Cardiac muscle cell (in vitro differentiated cells and primary cell): ENCODE measurements around the gene NUDT4B. TPM values are rescaled to one million over a fixed set of nuclear protein-coding genes. Genes with fewer than 3 reads are reported as not detected.
"Not testable (repeated sequence)": the region's sequence is repeated elsewhere in the genome, so short reads cannot be mapped to it uniquely, and the experiment has no call there.

Experiments used
- DNase-seq, 2 donors: peaks; one replicate each; pipeline versions ENCODE4 v3.0.0 to v3.0.0-alpha.2; 2010 to 2017; ENCODE audit warnings: low read depth in 1 of 2, low spot score in 1 of 2
- H3K27ac ChIP-seq: fragments of 200-600 bp; sonication (generic); 2 replicates; pipeline ENCODE4 v1.5.1; 2016
- H3K27me3 ChIP-seq: fragments of 200-600 bp; sonication (generic); 2 replicates; pipeline ENCODE4 v1.6.0; 2016; ENCODE audit warnings: control low read depth
- H3K36me3 ChIP-seq: fragments of 200-600 bp; sonication (generic); 2 replicates; pipeline ENCODE4 v1.5.1; 2016; ENCODE audit warnings: control low read depth
- H3K4me1 ChIP-seq: fragments of 200-600 bp; sonication (generic); 2 replicates; pipeline ENCODE4 v1.8.1; 2017; ENCODE audit warnings: low read depth, mild to moderate bottlenecking, mixed run types
- H3K4me3 ChIP-seq: fragments of 200-600 bp; sonication (generic); 2 replicates; pipeline ENCODE4 v1.5.1; 2016; ENCODE audit warnings: mild to moderate bottlenecking
- H3K9me3 ChIP-seq: fragments of 200-600 bp; sonication (generic); 2 replicates; pipeline ENCODE4 v1.5.1; 2017; ENCODE audit warnings: low read depth, mild to moderate bottlenecking, control low read depth
- polyA plus RNA-seq: library from polyadenylated mRNA; unstranded; fragments of >200 nt; fragmentation: Nextera tagmentation; extraction: Ambion mirVana; gene quantifications from 2 replicates; pipeline ENCODE4 v1.2.1, GENCODE V29; 2016
- total RNA-seq: library from RNA; depleted of rRNA; stranded (reverse); fragments of >200 nt; gene quantifications from 2 replicates; pipeline ENCODE4 v1.2.3, GENCODE V29; 2016

Gene NUDT4B
- total and polyA plus RNA-seq, 2 experiments from 2014 or later = 72.0 TPM; not detected in 1

DNA sequence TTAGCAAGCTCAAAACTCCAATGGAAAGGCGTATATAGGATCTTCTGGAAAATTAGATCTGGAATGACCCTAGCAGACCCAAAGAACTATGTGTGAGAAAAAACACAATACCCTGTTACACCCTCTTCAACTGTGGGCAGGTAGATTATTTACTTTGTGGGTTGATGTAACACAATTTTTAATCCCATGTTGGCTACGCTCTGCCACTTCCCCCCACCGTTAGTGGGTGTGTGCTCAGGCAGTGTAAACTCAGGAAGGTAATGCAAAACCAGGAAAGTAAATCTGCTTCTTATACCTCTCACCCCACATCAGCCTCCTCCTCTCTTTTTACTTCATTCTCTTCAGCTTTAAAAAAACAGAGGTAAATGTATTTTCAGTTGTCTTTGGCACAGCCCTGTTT, 23.7 kb upstream of the NUDT4B start:
- H3K27me3 ChIP-seq, H3K4me1 ChIP-seq, DNase-seq, H3K9me3 ChIP-seq, H3K36me3 ChIP-seq, H3K4me3 ChIP-seq, H3K27ac ChIP-seq: not testable (repeated sequence)

DNA sequence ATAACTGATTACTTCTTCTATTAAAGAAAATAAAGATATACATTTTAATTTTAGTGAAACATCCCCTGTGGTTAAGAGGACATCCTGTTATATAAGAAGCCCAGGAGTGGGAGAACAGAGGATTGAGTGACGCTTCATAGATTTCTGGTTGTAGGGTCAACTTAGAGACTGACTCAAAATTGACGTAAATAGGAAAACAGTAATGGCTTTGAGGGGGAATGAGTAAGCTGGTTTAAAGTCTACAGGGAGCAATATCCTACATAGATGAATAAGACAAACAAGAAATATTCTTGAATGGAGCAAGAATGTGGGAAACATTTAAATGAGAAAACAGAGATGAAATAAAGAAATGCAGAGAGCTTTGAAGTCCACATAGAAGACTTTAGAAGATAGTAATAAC, 20.7 kb upstream of the NUDT4B start:
- H3K27ac ChIP-seq, H3K36me3 ChIP-seq, DNase-seq, H3K9me3 ChIP-seq, H3K27me3 ChIP-seq, H3K4me3 ChIP-seq, H3K4me1 ChIP-seq: not testable (repeated sequence)

DNA sequence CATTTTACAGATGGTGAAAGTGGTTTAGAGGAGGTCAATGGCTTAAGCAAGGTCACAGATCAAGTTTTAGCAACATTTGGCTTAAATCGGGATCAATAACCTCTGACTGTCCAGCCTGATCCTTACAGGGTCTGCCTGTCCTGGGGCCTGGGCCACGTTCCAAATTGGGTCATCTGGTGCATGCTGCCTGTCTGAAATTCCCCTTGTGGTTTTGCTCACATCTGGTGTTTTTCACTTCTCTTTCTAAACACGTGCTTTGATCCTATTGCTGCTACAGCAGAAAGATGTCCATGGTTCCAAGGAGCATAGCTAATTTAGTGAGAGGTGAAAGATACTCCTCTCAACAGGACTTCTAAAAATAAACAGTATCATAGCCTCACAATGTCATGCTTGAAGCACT, 19.4 kb upstream of the NUDT4B start:
- not testable (repeated sequence) for H3K9me3 ChIP-seq, H3K4me3 ChIP-seq, H3K36me3 ChIP-seq, H3K27me3 ChIP-seq, H3K27ac ChIP-seq, H3K4me1 ChIP-seq, DNase-seq

DNA sequence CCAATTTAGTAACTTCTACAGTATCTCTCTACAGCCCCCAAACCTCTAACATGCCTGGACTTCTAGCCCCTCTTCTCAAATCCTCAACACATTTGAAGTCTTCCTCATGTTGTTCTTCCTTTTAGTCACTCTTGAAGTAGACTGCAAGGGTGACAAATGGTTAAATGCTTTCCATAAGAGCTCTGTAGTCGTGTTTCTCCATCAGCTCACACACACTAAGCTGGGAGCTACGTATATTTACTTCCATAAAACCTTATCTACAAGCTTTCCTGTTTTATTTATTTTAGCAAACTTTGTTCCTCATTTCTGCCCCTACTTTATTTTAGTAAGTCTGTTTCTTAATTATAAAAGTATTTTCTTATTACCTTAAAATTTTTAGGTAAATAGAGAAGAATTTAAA, 19.0 kb upstream of the NUDT4B start:
- H3K4me3 ChIP-seq, H3K9me3 ChIP-seq, H3K36me3 ChIP-seq, H3K27ac ChIP-seq, DNase-seq, H3K4me1 ChIP-seq, H3K27me3 ChIP-seq: not testable (repeated sequence)

DNA sequence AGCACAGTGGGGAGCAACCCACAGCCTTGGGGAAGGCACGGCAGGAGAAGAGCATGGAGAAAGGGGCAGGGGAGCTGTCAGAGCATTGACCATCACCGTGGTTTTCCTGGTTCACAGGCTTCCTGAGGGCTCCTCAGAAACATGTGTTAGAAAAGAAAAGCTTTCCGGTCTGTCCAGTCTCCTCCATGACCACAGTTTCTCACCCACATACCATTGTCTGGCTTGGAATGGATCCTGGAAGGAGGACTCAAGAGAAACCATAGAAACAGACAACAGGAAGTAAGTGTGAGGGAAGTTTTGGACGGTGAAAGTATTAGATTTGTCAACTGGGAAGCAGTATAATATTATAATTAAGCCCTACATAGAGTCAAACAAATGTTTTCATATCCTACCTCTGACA, 16.3 kb upstream of the NUDT4B start:
- H3K36me3 ChIP-seq, H3K9me3 ChIP-seq, DNase-seq, H3K4me1 ChIP-seq, H3K4me3 ChIP-seq, H3K27me3 ChIP-seq, H3K27ac ChIP-seq: not testable (repeated sequence)

DNA sequence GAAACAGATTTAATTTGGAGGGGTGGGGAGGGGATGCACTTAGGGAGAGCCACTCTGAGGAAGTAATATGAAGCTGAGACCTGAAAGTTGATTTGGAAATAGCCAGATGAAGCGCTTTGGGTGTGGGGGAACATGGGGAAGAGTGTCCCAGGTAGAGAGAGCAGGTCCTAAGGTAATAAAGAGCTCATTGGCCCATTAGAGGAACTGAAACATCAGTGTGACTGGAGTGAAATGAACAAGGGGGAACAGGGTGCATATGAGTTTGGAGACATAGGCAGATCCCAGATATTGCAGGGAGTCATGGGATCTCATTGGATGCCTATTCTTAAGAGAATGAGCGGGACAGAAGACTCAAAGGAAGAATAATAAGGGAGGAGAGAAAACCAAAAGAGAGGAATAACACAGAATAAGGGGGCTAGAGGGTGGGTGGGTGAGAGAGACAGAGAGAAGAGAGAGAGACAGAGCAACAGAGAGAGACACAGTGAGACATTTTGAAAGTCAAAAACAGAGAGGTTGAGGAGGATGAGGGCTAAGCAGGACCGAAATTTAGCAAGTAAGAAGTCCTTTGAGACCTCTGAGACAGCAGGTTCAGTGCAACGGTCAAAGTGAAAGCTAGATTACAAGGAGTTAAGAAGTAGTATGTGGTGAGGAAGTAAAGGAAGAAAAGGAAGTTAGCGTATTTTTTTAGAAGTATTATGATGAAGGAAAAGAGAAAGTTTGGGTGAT, 14.8 kb upstream of the NUDT4B start:
- not testable (repeated sequence) for H3K27ac ChIP-seq, H3K9me3 ChIP-seq, H3K36me3 ChIP-seq, H3K4me1 ChIP-seq, H3K4me3 ChIP-seq, H3K27me3 ChIP-seq, DNase-seq

DNA sequence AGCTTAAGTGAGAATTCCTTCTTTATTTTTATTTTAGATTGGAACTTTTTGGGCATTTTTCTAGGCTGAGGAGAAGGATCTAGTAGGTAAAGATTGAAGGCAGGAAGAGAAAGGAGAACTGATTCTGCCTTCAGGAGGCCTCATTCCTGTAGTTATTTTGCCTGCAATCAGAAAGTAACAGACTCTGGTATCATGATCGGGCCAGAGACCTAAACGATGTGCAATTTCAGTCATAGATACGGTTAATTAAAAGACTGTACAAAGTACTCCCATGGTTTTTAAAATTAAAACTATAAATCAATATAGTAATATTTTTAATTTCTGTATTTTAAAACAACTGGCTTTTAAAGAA, 14.3 kb upstream of the NUDT4B start:
- not testable (repeated sequence) for H3K27me3 ChIP-seq, DNase-seq, H3K4me3 ChIP-seq, H3K27ac ChIP-seq, H3K9me3 ChIP-seq, H3K4me1 ChIP-seq, H3K36me3 ChIP-seq

DNA sequence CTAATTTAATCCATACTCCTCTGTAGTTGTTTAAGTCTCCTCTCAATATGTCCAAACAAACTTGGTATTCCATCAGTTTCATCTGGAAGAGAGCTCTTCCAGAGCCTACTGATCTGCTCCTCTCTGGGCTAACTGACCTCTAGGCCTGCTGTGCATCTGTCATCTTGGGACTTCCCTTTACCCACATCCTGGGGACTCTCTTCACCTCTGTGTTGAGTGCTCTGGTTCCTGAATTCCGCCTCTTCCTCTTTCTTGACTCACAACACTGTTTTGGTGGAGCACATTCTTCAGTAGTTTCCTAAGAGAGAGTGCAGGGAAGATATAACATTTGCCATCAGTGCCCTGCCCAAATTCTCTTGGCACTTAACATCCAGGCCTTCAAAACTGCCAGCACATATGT, 13.0 kb upstream of the NUDT4B start:
- not testable (repeated sequence) for H3K36me3 ChIP-seq, H3K27me3 ChIP-seq, DNase-seq, H3K4me1 ChIP-seq, H3K9me3 ChIP-seq, H3K27ac ChIP-seq, H3K4me3 ChIP-seq

DNA sequence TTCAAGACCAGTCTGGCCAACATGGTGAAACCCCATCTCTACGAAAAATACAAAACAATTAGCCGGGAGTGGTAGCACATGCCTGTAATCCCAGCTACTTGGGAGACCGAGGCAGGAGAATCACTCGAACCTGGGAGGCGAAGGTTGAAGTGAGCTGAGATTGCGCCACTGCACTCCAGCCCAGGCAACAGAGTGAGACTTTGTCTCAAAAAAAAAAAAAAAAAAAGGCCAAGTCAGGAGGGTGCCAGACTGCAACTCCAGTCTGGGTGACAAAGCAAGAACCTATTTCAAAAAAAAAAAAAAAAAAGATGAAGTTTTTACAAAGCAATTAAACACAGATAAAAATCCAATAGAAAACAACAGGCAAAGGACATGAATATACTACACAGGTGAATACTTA, 9.9 kb upstream of the NUDT4B start:
- not testable (repeated sequence) for H3K27ac ChIP-seq, H3K4me3 ChIP-seq, H3K27me3 ChIP-seq, H3K4me1 ChIP-seq, DNase-seq, H3K36me3 ChIP-seq, H3K9me3 ChIP-seq

DNA sequence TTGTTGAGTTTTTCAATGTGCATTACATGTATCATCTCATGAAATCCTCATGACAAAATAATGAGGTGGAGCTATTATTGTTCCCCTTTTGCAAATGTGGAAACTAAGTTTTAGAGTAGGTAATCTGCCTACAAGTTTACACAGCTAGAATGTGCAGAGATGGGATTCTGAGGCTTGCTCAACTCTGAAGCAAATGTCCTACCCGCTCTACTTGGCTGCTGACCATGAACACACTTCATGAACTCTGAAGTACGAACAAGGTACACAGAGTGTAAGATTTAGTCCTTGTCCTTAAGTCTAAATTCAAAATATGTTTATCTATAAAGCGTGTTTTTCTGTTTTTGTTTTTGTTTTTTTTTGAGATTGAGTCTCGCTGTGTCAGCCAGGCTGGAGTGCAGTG, 5.4 kb upstream of the NUDT4B start:
- not testable (repeated sequence) for H3K4me1 ChIP-seq, H3K9me3 ChIP-seq, DNase-seq, H3K36me3 ChIP-seq, H3K4me3 ChIP-seq, H3K27me3 ChIP-seq, H3K27ac ChIP-seq

DNA sequence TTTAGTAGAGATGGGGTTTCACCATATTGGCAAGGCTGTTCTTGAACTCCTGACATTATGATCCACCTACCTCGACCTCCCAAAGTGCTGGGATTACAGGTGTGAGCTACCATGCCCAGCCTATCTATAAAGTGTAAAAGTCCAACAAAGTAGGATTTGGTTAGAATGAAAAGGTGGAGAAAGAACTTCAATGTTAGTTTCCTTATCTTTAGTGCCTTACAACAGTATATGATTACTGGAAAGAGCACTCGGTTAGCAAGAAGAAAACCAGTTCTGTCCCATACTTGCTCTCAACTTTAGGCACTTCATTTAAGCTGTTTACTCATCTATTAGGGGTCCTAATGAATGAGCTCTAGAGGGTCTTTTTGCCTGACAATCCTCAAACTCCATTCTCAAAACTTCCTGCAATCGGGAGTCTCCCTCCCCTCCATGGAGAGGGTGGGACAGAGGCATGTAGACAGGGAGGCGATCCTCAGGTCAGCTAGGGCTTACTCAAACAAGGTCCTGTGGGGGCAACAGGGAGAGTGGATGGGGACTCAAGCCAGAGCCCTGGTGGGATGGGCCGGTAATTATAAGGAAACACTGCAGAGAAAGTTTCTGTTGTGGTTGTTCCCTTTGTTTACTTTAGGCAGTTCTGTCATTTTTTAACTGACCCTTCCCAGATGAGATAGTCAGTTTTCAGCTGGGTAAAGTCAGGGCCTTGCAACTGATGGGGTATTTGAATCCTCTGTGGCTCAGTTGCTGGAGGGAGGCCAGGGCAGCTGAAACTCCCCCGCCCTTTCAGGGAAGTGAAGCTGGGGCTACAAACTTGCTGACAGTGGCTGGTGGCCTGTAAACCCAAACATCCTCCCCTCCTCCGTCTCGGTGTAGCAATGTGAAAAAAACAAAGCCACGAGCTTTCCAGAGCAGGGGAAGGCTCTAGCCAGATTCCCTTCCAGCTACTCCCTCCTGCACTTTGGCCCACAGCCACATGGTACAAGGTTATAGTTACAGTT, 4.6 kb upstream of the NUDT4B start:
- not testable (repeated sequence) for H3K27me3 ChIP-seq, H3K4me1 ChIP-seq, DNase-seq, H3K36me3 ChIP-seq, H3K4me3 ChIP-seq, H3K9me3 ChIP-seq, H3K27ac ChIP-seq

DNA sequence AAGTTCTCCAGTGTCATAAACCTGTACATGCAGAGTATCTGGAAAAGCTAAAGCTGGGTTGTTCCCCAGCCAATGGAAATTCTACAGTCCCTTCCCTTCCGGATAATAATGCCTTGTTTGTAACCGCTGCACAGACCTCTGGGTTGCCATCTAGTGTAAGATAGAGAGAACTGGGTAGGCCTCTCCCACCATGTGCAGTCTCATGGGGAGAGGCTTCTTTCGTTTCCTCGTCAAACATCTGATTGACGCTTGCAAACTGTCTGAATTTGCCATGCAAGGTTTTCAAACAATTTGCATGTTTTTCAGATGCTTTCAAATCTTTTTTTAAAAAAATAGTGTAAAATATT, 734 bp downstream of the NUDT4B start:
- DNase-seq, H3K9me3 ChIP-seq, H3K27me3 ChIP-seq, H3K36me3 ChIP-seq, H3K27ac ChIP-seq, H3K4me3 ChIP-seq, H3K4me1 ChIP-seq: not testable (repeated sequence)

DNA sequence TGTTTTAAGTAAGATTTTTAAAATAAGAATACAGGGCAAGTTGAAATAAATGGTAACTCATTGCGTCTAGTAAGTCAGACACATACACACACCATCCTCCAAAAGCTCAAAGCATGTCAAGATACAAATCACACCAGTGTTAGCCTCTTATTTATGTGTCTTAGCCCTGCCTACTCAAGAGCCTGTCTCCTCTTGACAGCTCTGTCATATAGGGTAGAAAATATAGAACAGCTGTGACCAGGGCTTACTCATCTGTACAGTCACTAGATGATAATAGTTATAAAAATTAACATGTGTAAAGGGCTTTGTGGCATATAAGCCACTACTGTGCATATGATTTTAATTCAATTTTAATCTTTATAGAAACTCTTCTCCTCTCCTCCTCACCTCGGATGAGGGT, 7.7 kb downstream of the NUDT4B start:
- not testable (repeated sequence) for H3K27ac ChIP-seq, DNase-seq, H3K9me3 ChIP-seq, H3K4me1 ChIP-seq, H3K27me3 ChIP-seq, H3K36me3 ChIP-seq, H3K4me3 ChIP-seq

DNA sequence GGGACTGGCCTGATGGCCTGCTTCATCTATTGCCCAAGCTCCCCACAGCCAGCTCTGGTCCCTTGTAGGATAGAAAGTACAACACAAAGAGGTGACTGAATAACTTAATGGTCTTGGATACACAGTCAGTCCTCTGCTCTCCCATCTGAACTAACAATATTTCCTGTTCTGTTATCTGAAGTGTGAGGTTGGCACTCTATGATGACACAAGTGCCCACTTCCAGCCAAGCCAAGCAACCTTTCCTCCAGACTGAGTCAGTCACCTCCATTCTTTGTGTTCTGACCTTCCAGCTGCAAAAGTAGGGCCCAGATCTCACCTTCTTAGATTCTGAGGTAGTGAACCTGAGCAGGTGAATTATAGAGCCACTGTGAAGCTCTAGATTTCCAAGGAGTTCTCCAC, 8.9 kb downstream of the NUDT4B start:
- H3K27ac ChIP-seq, H3K4me1 ChIP-seq, DNase-seq, H3K4me3 ChIP-seq, H3K27me3 ChIP-seq, H3K9me3 ChIP-seq, H3K36me3 ChIP-seq: not testable (repeated sequence)
